GM12891 (cell line): ENCODE results near the gene ZEB2.

Experiments used
- POLR2A ChIP-seq: IDR thresholded peaks from 2 replicates; pipeline ENCODE4 v1.6.1; 2011; ENCODE audit warnings: low read depth, low read length, control low read depth
- TAF1 ChIP-seq: IDR thresholded peaks from 2 replicates; pipeline ENCODE4 v1.6.1; 2011; ENCODE audit warnings: low read depth, low read length, control low read depth

- no peak for TF ChIP-seq TAF1
- no peak for TF ChIP-seq POLR2A
These were observed 71.4 kb downstream of the ZEB2 start for GRCh38 chr2:144448389-144449027.
